Activated T-cell treated with anti-CD3 and anti-CD28 coated beads, Interleukin-2, amount 50 U/mL, for 72 hours (primary cell): ENCODE data around the gene RUNX1. TPM values are rescaled to one million over a fixed set of nuclear protein-coding genes. Genes with fewer than 3 reads are reported as not detected.

Source experiments
- ATAC-seq, 2 donors: fragments of 150-1000 bp; cut with Tn5 transposase; replicated peaks in 1 of 2; 2 replicates each; pipeline ENCODE4 v1.10.0; 2021; ENCODE audit warnings: moderate library complexity in 2 of 2, mild to moderate bottlenecking in 1 of 2
- DNase-seq, 2 donors: peaks; one replicate each; pipeline ENCODE4 v3.0.0; 2021 to 2022; ENCODE audit warnings: mixed read lengths in 1 of 2
- H3K27ac Mint-ChIP-seq: one replicate; pipeline ENCODE4 v1.8.0; 2022; ENCODE audit warnings: mild to moderate bottlenecking, moderate library complexity, mixed read lengths
- H3K27me3 Mint-ChIP-seq: one replicate; pipeline ENCODE4 v1.8.0; 2022; ENCODE audit warnings: low read depth, mixed read lengths
- H3K36me3 Mint-ChIP-seq, 2 donors: one replicate each; pipeline ENCODE4 v1.8.0; 2022; ENCODE audit warnings: mixed read lengths in 2 of 2, mild to moderate bottlenecking in 1 of 2; ENCODE audit not compliant: insufficient read depth in 2 of 2
- H3K4me1 Mint-ChIP-seq: one replicate; pipeline ENCODE4 v1.8.0; 2022; ENCODE audit warnings: low read depth, mixed read lengths
- H3K4me3 Mint-ChIP-seq, 2 donors: one replicate each; pipeline ENCODE4 v1.8.0; 2022; ENCODE audit warnings: mild to moderate bottlenecking in 2 of 2, mixed read lengths in 2 of 2, moderate library complexity in 2 of 2
- H3K9me3 Mint-ChIP-seq, 2 donors: one replicate each; pipeline ENCODE4 v1.8.0; 2022; ENCODE audit warnings: mixed read lengths in 2 of 2
- total RNA-seq, 2 donors: library from RNA; stranded (reverse); gene quantifications; one replicate each; pipeline ENCODE4 v1.2.3, GENCODE V29; 2022

The RUNX1 gene
- total RNA-seq, 2 donors from 2014 or later = 36.6 to 56.2 TPM

- H3K4me1 Mint-ChIP-seq = peaks cover 87% of the 10 kb centered on the region
- no peaks in the 10 kb centered on the region for H3K27me3 Mint-ChIP-seq
- peak; percentile 78 to 80 for ATAC-seq
- peaks cover 4% of the 10 kb centered on the region in 2 donors for H3K36me3 Mint-ChIP-seq
- peak overlapping the region; percentile 72 to 83 for H3K4me3 Mint-ChIP-seq
- peak; percentile 56 to 74 for DNase-seq
- H3K27ac Mint-ChIP-seq = peak overlapping the region; percentile 99
- peaks cover 2% of the 10 kb centered on the region in 2 donors for H3K9me3 Mint-ChIP-seq
Measured at GRCh38 chr21:34946385-34946840, 102.7 kb downstream of the RUNX1 start.

- Mint-ChIP-seq H3K36me3 (peaks cover 4% of the 10 kb centered on the region in 2 donors), H3K4me1 (peaks cover 98% of the 10 kb centered on the region), H3K27me3 (no peaks in the 10 kb centered on the region), H3K27ac (peak overlapping the region; percentile 99), H3K4me3 (peak overlapping the region; percentile 72 to 83), H3K9me3 (peaks cover 2% of the 10 kb centered on the region in 2 donors)
- DNase-seq (peak in 1 of 2 donors; percentile 43), ATAC-seq (peak; percentile 5 to 6)
Measured at GRCh38 chr21:34945288-34945687, 103.8 kb downstream of the RUNX1 start.

GRCh38 chr21:34944015-34944755 lies 104.9 kb downstream of the RUNX1 start:
- peaks cover 100% of the 10 kb centered on the region for H3K4me1 Mint-ChIP-seq
- no peak for DNase-seq
- no peak for ATAC-seq
- no peaks in the 10 kb centered on the region for H3K27me3 Mint-ChIP-seq
- H3K9me3 Mint-ChIP-seq = peaks cover 2% of the 10 kb centered on the region in 2 donors
- peaks cover 4% of the 10 kb centered on the region in 2 donors for H3K36me3 Mint-ChIP-seq
- H3K4me3 Mint-ChIP-seq = peak overlapping the region; percentile 38 to 45
- H3K27ac Mint-ChIP-seq = peak overlapping the region; percentile 80

GRCh38 chr21:34942911-34943310 lies 106.2 kb downstream of the RUNX1 start:
- H3K27ac Mint-ChIP-seq = peak overlapping the region; percentile 94
- ATAC-seq (peak; percentile 38 to 48), DNase-seq (no peak)
- peaks cover 2% of the 10 kb centered on the region in 2 donors for H3K9me3 Mint-ChIP-seq
- H3K4me1 Mint-ChIP-seq = peaks cover 100% of the 10 kb centered on the region
- H3K4me3 Mint-ChIP-seq = peak overlapping the region; percentile 59 to 78
- H3K27me3 Mint-ChIP-seq = no peaks in the 10 kb centered on the region
- H3K36me3 Mint-ChIP-seq = peaks cover 4% of the 10 kb centered on the region in 2 donors

GRCh38 chr21:34941162-34941561 lies 107.9 kb downstream of the RUNX1 start:
- Mint-ChIP-seq H3K9me3 (peaks cover under 1 to 2% of the 10 kb centered on the region in 2 donors), H3K27ac (no peak overlapping the region), H3K4me3 (peak overlapping the region in 1 of 2 donors; percentile 0), H3K4me1 (peaks cover 97% of the 10 kb centered on the region), H3K27me3 (no peaks in the 10 kb centered on the region), H3K36me3 (peaks cover 2% of the 10 kb centered on the region in 2 donors)
- no peak for ATAC-seq
- no peak for DNase-seq

- Mint-ChIP-seq H3K27me3 (no peaks in the 10 kb centered on the region), H3K9me3 (no peaks in the 10 kb centered on the region), H3K36me3 (no peaks in the 10 kb centered on the region), H3K4me1 (peaks cover 97% of the 10 kb centered on the region), H3K4me3 (peak overlapping the region in 1 of 2 donors; percentile 42), H3K27ac (peak overlapping the region; percentile 72)
- ATAC-seq (no peak), DNase-seq (no peak)
Measured at GRCh38 chr21:34939673-34940331, 109.3 kb downstream of the RUNX1 start.

GRCh38 chr21:34938089-34938764 lies 110.9 kb downstream of the RUNX1 start:
- ATAC-seq (no peak), DNase-seq (no peak)
- no peaks in the 10 kb centered on the region for H3K27me3 Mint-ChIP-seq
- no peaks in the 10 kb centered on the region for H3K9me3 Mint-ChIP-seq
- H3K4me1 Mint-ChIP-seq = peaks cover 97% of the 10 kb centered on the region
- H3K27ac Mint-ChIP-seq = peak overlapping the region; percentile 67
- H3K36me3 Mint-ChIP-seq = no peaks in the 10 kb centered on the region
- H3K4me3 Mint-ChIP-seq = peak overlapping the region; percentile 58 to 65

- Mint-ChIP-seq H3K27ac (peak overlapping the region; percentile 97), H3K9me3 (no peaks in the 10 kb centered on the region), H3K36me3 (no peaks in the 10 kb centered on the region), H3K27me3 (no peaks in the 10 kb centered on the region), H3K4me1 (peaks cover 97% of the 10 kb centered on the region), H3K4me3 (peak overlapping the region; percentile 58 to 78)
- DNase-seq (no peak), ATAC-seq (no peak)
Measured at GRCh38 chr21:34936883-34937563, 112.1 kb downstream of the RUNX1 start.

GRCh38 chr21:34936371-34936789 lies 112.7 kb downstream of the RUNX1 start:
- DNase-seq (no peak), ATAC-seq (no peak)
- H3K9me3 Mint-ChIP-seq = no peaks in the 10 kb centered on the region
- no peaks in the 10 kb centered on the region for H3K27me3 Mint-ChIP-seq
- peak overlapping the region; percentile 97 for H3K27ac Mint-ChIP-seq
- H3K4me3 Mint-ChIP-seq = peak overlapping the region; percentile 58 to 78
- peaks cover 97% of the 10 kb centered on the region for H3K4me1 Mint-ChIP-seq
- no peaks in the 10 kb centered on the region for H3K36me3 Mint-ChIP-seq

GRCh38 chr21:34935898-34936297 lies 113.2 kb downstream of the RUNX1 start:
- ATAC-seq = peak; percentile 47 to 58
- peaks cover 93% of the 10 kb centered on the region for H3K4me1 Mint-ChIP-seq

GRCh38 chr21:34935452-34935851 lies 113.7 kb downstream of the RUNX1 start:
- peaks cover 0 to 2% of the 10 kb centered on the region in 2 donors for H3K36me3 Mint-ChIP-seq
- DNase-seq = peak; percentile 34 to 39
- peak overlapping the region; percentile 97 for H3K27ac Mint-ChIP-seq
- peak overlapping the region; percentile 58 to 78 for H3K4me3 Mint-ChIP-seq
- ATAC-seq = peak; percentile 70 to 73
- H3K9me3 Mint-ChIP-seq = peaks cover 0 to 2% of the 10 kb centered on the region in 2 donors
- peaks cover 93% of the 10 kb centered on the region for H3K4me1 Mint-ChIP-seq
- no peaks in the 10 kb centered on the region for H3K27me3 Mint-ChIP-seq

More at GRCh38 chr21:34935898-34936297, 113.2 kb downstream of the RUNX1 start:
- H3K27ac Mint-ChIP-seq = peak overlapping the region; percentile 97
- DNase-seq = peak in 1 of 2 donors; percentile 31
- H3K4me3 Mint-ChIP-seq = peak overlapping the region; percentile 58 to 78
- no peaks in the 10 kb centered on the region for H3K36me3 Mint-ChIP-seq
- H3K27me3 Mint-ChIP-seq = no peaks in the 10 kb centered on the region
- H3K9me3 Mint-ChIP-seq = no peaks in the 10 kb centered on the region

GRCh38 chr21:34934350-34934749 lies 114.8 kb downstream of the RUNX1 start:
- peaks cover 90% of the 10 kb centered on the region for H3K4me1 Mint-ChIP-seq
- peak overlapping the region; percentile 58 to 78 for H3K4me3 Mint-ChIP-seq
- ATAC-seq = no peak
- H3K27me3 Mint-ChIP-seq = no peaks in the 10 kb centered on the region
- H3K27ac Mint-ChIP-seq = peak overlapping the region; percentile 97
- H3K36me3 Mint-ChIP-seq = peaks cover 0 to 2% of the 10 kb centered on the region in 2 donors
- peak in 1 of 2 donors; percentile 15 for DNase-seq
- peaks cover 0 to 2% of the 10 kb centered on the region in 2 donors for H3K9me3 Mint-ChIP-seq
